Endometrium (tissue), 2 donors: Measurements from ENCODE around the gene PCDHGA2.
"Not testable (repeated sequence)": the region's sequence is repeated elsewhere in the genome, so short reads cannot be mapped to it uniquely, and the experiment has no call there.

Experiments used
- FAIRE-seq: peaks from 2 replicates; lab custom pipeline; 2012; peaks lifted over from hg19 to GRCh38; lab: Jason Lieb, UNC
- donor health status: control.
- donor health status: control.

PCDHGA2 gene

DNA sequence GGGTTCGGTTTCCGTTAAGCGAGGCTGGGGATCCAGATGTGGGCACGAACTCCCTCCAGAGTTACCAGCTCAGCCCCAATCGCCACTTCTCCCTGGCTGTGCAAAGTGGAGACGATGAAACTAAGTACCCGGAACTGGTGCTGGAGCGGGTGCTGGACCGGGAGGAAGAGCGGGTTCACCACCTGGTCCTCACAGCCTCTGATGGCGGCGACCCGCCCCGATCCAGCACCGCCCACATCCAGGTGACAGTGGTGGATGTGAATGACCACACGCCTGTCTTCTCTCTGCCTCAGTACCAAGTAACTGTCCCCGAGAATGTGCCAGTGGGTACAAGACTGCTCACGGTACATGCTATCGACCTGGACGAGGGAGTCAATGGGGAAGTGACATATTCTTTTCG is 44.8 kb downstream of the PCDHGA2 start:
- no peak for FAIRE-seq

- no peak for FAIRE-seq
These were observed 46.1 kb downstream of the PCDHGA2 start for GRCh38 chr5:141384471-141385267.

DNA sequence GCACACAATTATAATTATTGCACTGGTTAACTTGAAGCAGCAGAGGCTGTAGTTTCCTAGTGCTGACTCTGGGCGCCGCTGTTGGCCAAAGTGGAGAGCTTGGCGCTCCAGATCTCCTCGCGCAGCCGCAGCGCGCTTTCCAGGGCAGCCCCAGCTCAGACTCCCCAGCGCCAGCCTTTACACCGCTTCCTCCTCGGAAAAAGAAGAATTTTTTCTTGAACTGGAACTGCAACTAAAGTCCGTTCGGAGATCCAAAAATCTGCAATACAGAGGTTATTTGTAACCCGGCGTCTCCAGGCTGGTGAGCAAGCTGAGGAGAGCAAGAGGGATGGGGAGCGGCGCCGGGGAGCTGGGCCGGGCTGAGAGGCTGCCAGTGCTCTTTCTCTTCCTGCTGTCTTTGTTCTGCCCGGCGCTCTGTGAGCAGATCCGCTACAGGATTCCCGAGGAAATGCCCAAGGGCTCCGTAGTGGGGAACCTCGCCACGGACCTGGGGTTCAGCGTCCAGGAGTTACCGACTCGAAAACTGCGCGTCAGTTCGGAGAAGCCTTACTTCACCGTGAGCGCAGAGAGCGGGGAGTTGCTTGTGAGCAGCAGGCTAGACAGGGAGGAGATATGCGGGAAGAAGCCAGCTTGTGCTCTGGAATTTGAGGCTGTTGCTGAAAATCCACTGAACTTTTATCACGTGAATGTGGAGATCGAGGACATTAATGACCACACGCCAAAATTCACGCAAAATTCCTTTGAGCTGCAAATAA is 49.2 kb downstream of the PCDHGA2 start, which contains the start of gene PCDHGB4:
Gene PCDHGB4 (plus strand): TSS at position 142 of the 755 bp plus-strand sequence. CDS start 187 bp downstream, at position 329.
- FAIRE-seq, result not testable (repeated sequence)

DNA sequence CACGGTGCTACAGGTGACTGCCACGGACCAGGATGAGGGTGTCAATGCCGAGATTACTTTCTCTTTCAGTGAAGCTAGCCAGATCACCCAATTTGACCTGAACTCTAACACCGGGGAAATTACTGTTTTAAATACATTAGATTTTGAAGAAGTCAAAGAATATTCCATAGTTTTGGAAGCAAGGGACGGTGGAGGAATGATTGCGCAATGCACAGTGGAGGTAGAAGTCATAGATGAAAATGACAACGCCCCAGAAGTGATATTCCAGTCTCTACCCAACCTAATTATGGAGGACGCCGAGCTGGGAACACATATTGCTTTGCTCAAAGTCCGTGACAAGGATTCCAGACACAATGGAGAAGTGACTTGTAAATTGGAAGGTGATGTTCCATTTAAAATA is 50.1 kb downstream of the PCDHGA2 start:
- no peak for FAIRE-seq

DNA sequence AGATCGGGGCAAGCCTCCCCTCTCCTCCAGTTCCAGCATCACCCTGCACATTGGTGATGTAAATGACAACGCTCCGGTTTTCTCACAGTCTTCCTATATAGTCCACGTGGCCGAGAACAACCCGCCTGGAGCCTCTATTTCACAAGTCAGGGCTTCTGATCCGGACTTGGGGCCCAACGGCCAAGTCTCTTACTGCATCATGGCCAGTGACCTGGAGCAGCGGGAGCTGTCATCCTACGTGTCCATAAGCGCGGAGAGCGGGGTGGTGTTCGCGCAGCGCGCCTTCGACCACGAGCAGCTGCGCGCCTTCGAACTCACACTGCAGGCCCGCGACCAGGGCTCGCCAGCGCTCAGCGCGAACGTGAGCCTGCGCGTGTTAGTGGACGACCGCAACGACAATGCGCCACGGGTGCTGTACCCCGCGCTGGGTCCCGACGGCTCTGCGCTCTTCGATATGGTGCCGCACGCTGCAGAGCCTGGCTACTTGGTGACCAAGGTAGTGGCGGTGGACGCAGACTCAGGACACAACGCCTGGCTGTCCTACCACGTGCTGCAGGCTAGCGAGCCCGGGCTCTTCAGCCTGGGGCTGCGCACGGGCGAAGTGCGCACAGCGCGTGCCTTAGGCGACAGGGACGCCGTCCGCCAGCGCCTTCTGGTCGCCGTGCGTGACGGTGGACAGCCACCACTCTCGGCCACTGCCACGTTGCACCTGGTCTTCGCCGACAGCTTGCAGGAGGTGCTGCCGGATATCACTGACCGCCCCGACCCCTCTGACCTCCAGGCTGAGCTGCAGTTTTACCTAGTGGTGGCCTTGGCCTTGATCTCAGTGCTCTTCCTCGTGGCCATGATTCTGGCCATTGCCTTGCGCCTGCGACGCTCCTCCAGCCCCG is 50.8 kb downstream of the PCDHGA2 start:
- no peak for FAIRE-seq

DNA sequence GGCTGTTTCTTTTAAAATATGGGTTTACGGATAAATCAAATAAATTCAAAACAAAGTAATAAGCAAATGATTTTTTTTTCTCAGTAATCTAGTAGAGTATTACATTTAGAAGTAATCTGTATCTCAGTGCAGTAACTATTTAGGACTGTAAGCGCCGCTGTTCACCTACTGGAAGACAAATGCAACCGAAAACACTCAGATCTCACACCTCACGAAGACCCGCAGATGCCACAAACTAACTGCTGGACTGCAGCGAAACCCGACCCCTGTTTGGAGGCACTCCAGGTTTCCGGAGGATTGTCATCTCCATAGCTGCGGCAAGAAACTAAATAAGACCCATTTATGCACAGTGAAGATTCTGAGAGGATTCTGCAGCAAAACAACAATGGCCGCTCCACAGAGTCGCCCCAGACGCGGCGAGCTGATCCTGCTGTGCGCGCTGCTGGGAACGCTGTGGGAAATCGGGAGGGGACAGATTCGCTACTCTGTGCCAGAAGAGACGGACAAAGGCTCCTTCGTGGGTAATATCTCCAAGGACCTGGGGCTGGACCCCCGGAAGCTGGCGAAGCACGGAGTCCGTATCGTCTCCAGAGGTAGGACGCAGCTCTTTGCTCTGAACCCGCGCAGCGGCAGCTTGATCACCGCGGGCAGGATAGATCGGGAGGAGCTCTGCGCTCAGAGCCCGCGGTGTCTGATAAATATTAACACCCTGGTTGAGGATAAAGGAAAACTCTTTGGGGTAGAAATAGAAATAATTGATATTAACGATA is 54.1 kb downstream of the PCDHGA2 start, which contains the start of gene PCDHGA8:
Gene PCDHGA8 (plus strand): TSS at position 205 of the 770 bp plus-strand sequence. CDS start 181 bp downstream, at position 386.
- no peak for FAIRE-seq
